ENCODE data around the gene SMG1.
"Not testable (repeated sequence)": the region's sequence is repeated elsewhere in the genome, so short reads cannot be mapped to it uniquely, and the experiment has no call there.

Gene SMG1

DNA sequence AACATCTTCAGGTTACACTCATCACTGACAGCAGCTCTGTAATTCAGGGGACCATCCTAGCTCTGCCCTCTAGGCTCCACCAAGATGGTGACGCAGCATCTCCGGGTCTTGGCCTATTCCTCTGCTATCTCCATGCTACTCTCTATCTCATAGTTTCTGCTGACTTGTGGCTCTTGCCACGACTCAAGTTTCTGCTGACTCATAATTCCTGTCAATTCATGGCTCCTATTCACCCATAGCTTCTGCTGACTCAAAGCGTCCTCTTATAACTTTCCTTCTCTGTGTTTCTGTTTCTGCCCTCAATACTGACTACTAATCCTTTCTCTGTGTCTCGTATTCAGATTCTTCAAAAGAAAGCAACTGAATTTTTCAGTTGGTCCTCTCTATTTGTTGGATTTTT, 163.5 kb downstream of the SMG1 start:
- DNase-seq (ENCODE audit: low read depth in 2 of 2): not testable (repeated sequence)

DNA sequence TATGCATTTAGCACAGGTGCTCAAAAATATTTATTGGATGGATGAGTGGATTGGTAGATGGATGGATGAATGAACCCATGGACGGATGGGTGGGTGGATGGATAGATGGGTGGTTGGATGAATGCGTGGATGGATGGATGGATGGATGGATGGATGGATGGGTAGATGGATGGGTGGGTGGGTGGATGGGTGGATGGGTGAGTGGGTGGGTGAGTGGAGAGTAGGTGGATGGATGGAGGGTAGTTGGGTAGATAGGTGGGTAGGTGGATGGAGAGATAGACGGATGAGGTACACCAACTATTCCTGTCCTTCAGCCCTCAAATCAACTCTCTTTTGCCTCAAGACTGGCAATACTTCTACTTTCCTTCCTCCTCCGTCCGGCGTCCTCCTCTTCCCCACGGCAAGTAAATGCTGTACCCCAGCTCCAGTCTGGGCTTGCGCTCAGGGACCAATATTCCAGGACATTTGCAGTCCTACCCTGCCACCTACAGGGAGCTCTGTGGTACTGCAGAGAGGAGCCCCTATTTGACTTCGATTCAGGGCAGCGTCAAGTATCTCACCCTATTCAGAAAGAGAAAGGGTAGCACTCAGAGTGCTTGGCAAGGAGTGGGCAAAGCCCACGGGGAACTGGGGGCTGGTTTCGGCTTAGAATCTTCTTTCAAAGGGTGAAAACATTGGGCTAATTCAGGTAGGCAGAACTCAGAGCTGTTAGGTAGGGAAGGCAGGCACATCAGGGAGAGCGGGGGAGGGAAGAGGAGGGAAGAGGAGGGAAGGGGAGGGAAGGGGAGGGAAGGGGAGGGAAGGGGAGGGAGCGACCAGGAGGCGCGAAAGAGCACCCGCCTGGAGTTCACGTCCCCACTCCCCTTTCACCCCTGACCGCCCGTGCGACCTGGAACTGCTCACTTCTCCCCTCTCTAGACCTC, 166.3 kb downstream of the SMG1 start:
- DNase-seq (ENCODE audit: low read depth in 2 of 2): not testable (repeated sequence)

DNA sequence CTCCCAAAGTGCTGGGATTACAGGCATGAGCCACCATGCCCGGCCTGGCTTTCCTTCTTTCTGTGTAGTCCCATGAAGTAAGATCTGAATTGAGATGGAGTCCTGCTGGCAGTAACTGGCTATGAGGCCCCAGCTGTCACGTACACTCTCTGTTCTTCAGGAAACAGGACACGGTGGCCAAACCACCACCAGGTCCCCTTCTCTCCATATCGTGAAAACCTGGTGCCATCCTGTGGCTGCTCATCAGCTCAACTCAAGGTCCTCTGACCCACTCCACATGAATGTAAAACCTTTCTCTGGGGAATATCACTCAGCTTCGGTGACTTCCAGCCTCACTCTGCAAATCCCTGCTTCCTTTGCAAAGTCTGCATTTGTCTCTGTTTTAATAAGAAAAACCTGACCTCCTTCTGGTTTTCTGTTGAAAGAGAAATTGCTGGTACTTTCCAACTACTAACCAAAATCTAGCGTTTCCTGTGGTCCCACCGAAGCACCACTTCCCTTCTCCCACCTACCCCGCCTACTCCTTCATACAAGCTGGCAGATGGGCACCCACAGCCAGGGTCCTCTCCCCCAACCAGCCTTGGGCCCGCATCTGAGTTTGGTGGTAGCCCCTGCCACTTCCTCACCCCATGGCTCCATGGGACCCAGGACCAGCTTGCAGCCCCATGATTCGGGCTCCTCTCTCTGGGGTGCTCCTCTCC, 168.1 kb downstream of the SMG1 start:
- not testable (repeated sequence) for DNase-seq (ENCODE audit: low read depth in 2 of 2)

DNA sequence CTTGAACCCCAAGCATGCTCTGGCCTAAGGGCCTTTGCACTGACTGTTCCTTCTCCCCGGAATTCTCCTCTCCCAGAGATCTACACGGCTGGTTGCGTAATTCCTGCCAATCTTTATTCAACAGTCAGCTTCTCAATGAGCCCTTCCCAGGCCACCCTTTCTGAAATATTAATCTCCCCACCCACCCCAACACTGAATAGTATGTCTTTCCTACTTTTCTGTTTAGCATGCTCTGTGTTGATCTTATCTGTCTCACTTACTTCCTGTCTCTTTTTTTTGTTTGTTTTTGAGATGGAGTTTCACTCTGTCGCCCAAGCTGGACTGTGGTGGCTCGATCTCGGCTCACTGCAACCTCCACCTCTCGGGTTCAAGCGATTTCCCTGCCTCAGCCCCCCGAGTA, 169.6 kb downstream of the SMG1 start:
- not testable (repeated sequence) for DNase-seq (ENCODE audit: low read depth in 2 of 2)

Data from fibroblast of skin of left quadriceps (primary cell).